DMS79 (cell line): ENCODE measurements around the gene CLDN7.

Experiments used
- DNase-seq: peaks from one replicate; lab custom pipeline; 2025; lab: John Stamatoyannopoulos, UW

Gene CLDN7

GRCh38 chr17:7237266-7237760 lies 25.0 kb downstream of the CLDN7 start:
- DNase-seq, result no peak

GRCh38 chr17:7236808-7237207 lies 25.5 kb downstream of the CLDN7 start:
- no peak for DNase-seq

- DNase-seq, result no peak
These were observed 26.3 kb downstream of the CLDN7 start for GRCh38 chr17:7235693-7236665.

- DNase-seq, result peak; percentile 86
These were observed 28.0 kb downstream of the CLDN7 start, which contains the start of gene DVL2 for GRCh38 chr17:7234083-7234951. Gene DVL2 (minus strand): TSS chr17:7234517. CDS start chr17:7234262, 255 bp downstream.

- DNase-seq, result no peak
These were observed 28.6 kb downstream of the CLDN7 start for GRCh38 chr17:7233701-7234082.

- no peak for DNase-seq
These were observed 30.2 kb downstream of the CLDN7 start for GRCh38 chr17:7232114-7232513.

- DNase-seq, result no peak
These were observed 32.8 kb downstream of the CLDN7 start for GRCh38 chr17:7229504-7229903.

GRCh38 chr17:7228920-7229319 lies 33.4 kb downstream of the CLDN7 start:
- DNase-seq, result no peak

- DNase-seq, result no peak
These were observed 35.3 kb downstream of the CLDN7 start for GRCh38 chr17:7226721-7227710.

- no peak for DNase-seq
These were observed 36.5 kb downstream of the CLDN7 start for GRCh38 chr17:7225711-7226331.

GRCh38 chr17:7224661-7225111 lies 37.6 kb downstream of the CLDN7 start:
- DNase-seq, result no peak

- DNase-seq, result no peak
These were observed 38.2 kb downstream of the CLDN7 start for GRCh38 chr17:7224110-7224509.

GRCh38 chr17:7223375-7223774 lies 38.9 kb downstream of the CLDN7 start:
- DNase-seq, result no peak

GRCh38 chr17:7222972-7223292 lies 39.3 kb downstream of the CLDN7 start:
- DNase-seq, result no peak

GRCh38 chr17:7222093-7222971 lies 39.9 kb downstream of the CLDN7 start:
- DNase-seq, result no peak

- no peak for DNase-seq
These were observed 40.8 kb downstream of the CLDN7 start for GRCh38 chr17:7221278-7222092.

- DNase-seq, result peak; percentile 46
These were observed 41.5 kb downstream of the CLDN7 start for GRCh38 chr17:7220593-7221277.
